Breast epithelium (tissue), 3 donors: ENCODE results near the gene ADH1A.

ENCODE experiments used
- POLR2A ChIP-seq: fragments of 450-650 bp; IDR thresholded peaks from one replicate; pipeline ENCODE4 v1.6.1; 2016; ENCODE audit warnings: antibody characterized with exemption, mild to moderate bottlenecking, moderate library complexity
- POLR2AphosphoS5 ChIP-seq, 3 donors: sonication (generic); formaldehyde crosslinking; IDR thresholded peaks; one replicate each; pipeline ENCODE4 v1.6.1; 2017; ENCODE audit warnings: antibody characterized with exemption in 3 of 3
- TF ChIP-seq, protein P1 (sequence below), 3 donors: fragments of 450-650 bp; IDR thresholded peaks; one replicate each; pipeline ENCODE4 v1.5.1; 2016 to 2017; ENCODE audit warnings: antibody characterized with exemption in 3 of 3, mild to moderate bottlenecking in 3 of 3, moderate library complexity in 3 of 3

DNA sequence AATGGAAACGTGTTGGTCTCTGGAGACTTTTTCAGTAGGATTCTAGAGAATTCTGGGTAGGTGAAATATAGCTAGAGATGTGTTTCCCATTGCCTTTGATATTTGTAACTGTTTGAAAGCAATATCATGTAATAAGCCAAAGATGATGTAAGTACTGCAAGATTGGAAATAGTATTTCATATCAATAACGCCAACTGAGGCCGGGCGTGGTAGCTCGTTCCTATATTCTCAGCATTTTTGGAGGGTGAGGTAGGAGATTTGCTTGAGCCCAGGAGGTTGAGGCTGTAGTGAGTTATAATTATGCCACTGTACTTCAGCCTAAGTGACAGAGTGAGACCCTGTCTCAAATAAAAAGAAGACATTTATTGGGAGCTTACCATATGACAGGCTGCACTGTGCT lies 9.5 kb downstream of the ADH1A start:
- no peak for TF ChIP-seq POLR2A
- TF ChIP-seq, protein P1, sequence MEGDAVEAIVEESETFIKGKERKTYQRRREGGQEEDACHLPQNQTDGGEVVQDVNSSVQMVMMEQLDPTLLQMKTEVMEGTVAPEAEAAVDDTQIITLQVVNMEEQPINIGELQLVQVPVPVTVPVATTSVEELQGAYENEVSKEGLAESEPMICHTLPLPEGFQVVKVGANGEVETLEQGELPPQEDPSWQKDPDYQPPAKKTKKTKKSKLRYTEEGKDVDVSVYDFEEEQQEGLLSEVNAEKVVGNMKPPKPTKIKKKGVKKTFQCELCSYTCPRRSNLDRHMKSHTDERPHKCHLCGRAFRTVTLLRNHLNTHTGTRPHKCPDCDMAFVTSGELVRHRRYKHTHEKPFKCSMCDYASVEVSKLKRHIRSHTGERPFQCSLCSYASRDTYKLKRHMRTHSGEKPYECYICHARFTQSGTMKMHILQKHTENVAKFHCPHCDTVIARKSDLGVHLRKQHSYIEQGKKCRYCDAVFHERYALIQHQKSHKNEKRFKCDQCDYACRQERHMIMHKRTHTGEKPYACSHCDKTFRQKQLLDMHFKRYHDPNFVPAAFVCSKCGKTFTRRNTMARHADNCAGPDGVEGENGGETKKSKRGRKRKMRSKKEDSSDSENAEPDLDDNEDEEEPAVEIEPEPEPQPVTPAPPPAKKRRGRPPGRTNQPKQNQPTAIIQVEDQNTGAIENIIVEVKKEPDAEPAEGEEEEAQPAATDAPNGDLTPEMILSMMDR (IDR thresholded peaks at IDR 0.05): no peak
- no peak for TF ChIP-seq POLR2AphosphoS5 (IDR thresholded peaks at IDR 0.05)
